Measurements from ENCODE around the gene SYNE1.

The SYNE1 gene

GRCh38 chr6:152583888-152584287, 53.3 kb downstream of the SYNE1 start:
- Histone ChIP-seq H3K9me3 (no peaks in the 10 kb centered on the region), H3K27ac (peak overlapping the region; percentile 1), H3K4me3 (ENCODE audit: low read depth in 1 of 2, low read length in 1 of 2) (no peak overlapping the region), H3K4me1 (ENCODE audit: control insufficient read depth in 1 of 2, insufficient read depth in 1 of 2, low read depth in 1 of 2, low read length in 1 of 2) (peaks cover 49 to 80% of the 10 kb centered on the region in 2 experiments), H3K27me3 (no peaks in the 10 kb centered on the region), H3K36me3 (no peaks in the 10 kb centered on the region)
- TF ChIP-seq CTCF (IDR thresholded peaks at IDR 0.05), result no peak

GRCh38 chr6:152576525-152576924, 60.6 kb downstream of the SYNE1 start:
- no peak for TF ChIP-seq CTCF (IDR thresholded peaks at IDR 0.05)
- H3K27ac ChIP-seq, result peak overlapping the region; percentile 74
- no peaks in the 10 kb centered on the region for H3K27me3 ChIP-seq
- peaks cover 45 to 68% of the 10 kb centered on the region in 2 experiments for H3K4me1 ChIP-seq (ENCODE audit: control insufficient read depth in 1 of 2, insufficient read depth in 1 of 2, low read depth in 1 of 2, low read length in 1 of 2)
- H3K4me3 ChIP-seq (ENCODE audit: low read depth in 1 of 2, low read length in 1 of 2), result peak overlapping the region in 1 of 2 experiments; percentile 47
- H3K9me3 ChIP-seq, result no peaks in the 10 kb centered on the region
- no peaks in the 10 kb centered on the region for H3K36me3 ChIP-seq

GRCh38 chr6:152575621-152576150, 61.5 kb downstream of the SYNE1 start:
- Histone ChIP-seq H3K27ac (peak overlapping the region; percentile 74), H3K4me1 (ENCODE audit: control insufficient read depth in 1 of 2, insufficient read depth in 1 of 2, low read depth in 1 of 2, low read length in 1 of 2) (peaks cover 53 to 68% of the 10 kb centered on the region in 2 experiments), H3K36me3 (no peaks in the 10 kb centered on the region), H3K27me3 (no peaks in the 10 kb centered on the region), H3K9me3 (no peaks in the 10 kb centered on the region), H3K4me3 (ENCODE audit: low read depth in 1 of 2, low read length in 1 of 2) (peak overlapping the region; percentile 45 to 47)
- no peak for TF ChIP-seq CTCF (IDR thresholded peaks at IDR 0.05)

GRCh38 chr6:152575161-152575560, 62.0 kb downstream of the SYNE1 start:
- Histone ChIP-seq H3K4me3 (ENCODE audit: low read depth in 1 of 2, low read length in 1 of 2) (peak overlapping the region; percentile 45 to 47), H3K27ac (peak overlapping the region; percentile 74), H3K4me1 (ENCODE audit: control insufficient read depth in 1 of 2, insufficient read depth in 1 of 2, low read depth in 1 of 2, low read length in 1 of 2) (peaks cover 57 to 72% of the 10 kb centered on the region in 2 experiments), H3K9me3 (no peaks in the 10 kb centered on the region), H3K27me3 (no peaks in the 10 kb centered on the region), H3K36me3 (no peaks in the 10 kb centered on the region)
- TF ChIP-seq CTCF (IDR thresholded peaks at IDR 0.05), result no peak

GRCh38 chr6:152573762-152574161, 63.4 kb downstream of the SYNE1 start:
- Histone ChIP-seq H3K36me3 (no peaks in the 10 kb centered on the region), H3K4me1 (ENCODE audit: control insufficient read depth in 1 of 2, insufficient read depth in 1 of 2, low read depth in 1 of 2, low read length in 1 of 2) (peaks cover 57 to 72% of the 10 kb centered on the region in 2 experiments), H3K4me3 (ENCODE audit: low read depth in 1 of 2, low read length in 1 of 2) (no peak overlapping the region), H3K27me3 (no peaks in the 10 kb centered on the region), H3K9me3 (no peaks in the 10 kb centered on the region), H3K27ac (peak overlapping the region; percentile 14)
- no peak for TF ChIP-seq CTCF (IDR thresholded peaks at IDR 0.05)

All from neutrophil (primary cell).